H9 (cell line): ENCODE results near the gene LCE3B. TPM values are rescaled to one million over a fixed set of nuclear protein-coding genes. Genes with fewer than 3 reads are reported as not detected.

ENCODE experiments used
- DNase-seq: peaks from one replicate; pipeline ENCODE4 v3.0.0-alpha.2; 2017
- H2AFZ ChIP-seq: one replicate; pipeline ENCODE4 v1.6.1; 2013; ENCODE audit warnings: mild to moderate bottlenecking, low read length, control low read depth, moderate library complexity
- H2AK5ac ChIP-seq: 2 replicates; pipeline ENCODE4 v1.6.1; 2013; ENCODE audit warnings: low read length, control low read depth, mixed read lengths; ENCODE audit not compliant: insufficient read length
- H2BK120ac ChIP-seq: one replicate; pipeline ENCODE4 v1.6.1; 2013; ENCODE audit warnings: low read depth, mild to moderate bottlenecking, low read length, control low read depth, inconsistent platforms; ENCODE audit not compliant: poor library complexity, severe bottlenecking
- H2BK12ac ChIP-seq: 2 replicates; pipeline ENCODE4 v1.6.1; 2013; ENCODE audit warnings: low read length, control low read depth, mixed read lengths, low read depth; ENCODE audit not compliant: insufficient read length
- H2BK15ac ChIP-seq: 2 replicates; pipeline ENCODE4 v1.6.1; 2013; ENCODE audit warnings: low read depth, low read length, control low read depth
- H2BK20ac ChIP-seq: one replicate; pipeline ENCODE4 v1.6.1; 2013; ENCODE audit warnings: low read depth, mild to moderate bottlenecking, low read length, control low read depth, inconsistent platforms; ENCODE audit not compliant: poor library complexity, severe bottlenecking
- H2BK5ac ChIP-seq: 2 replicates; pipeline ENCODE4 v1.6.1; 2013; ENCODE audit warnings: low read length, control low read depth, mixed read lengths; ENCODE audit not compliant: insufficient read length
- H3K14ac ChIP-seq: 2 replicates; pipeline ENCODE4 v1.6.1; 2013; ENCODE audit warnings: low read length, control low read depth; ENCODE audit not compliant: insufficient read depth
- H3K18ac ChIP-seq: 2 replicates; pipeline ENCODE4 v1.6.1; 2013; ENCODE audit warnings: low read depth, mild to moderate bottlenecking, mixed read lengths, low read length, control low read depth; ENCODE audit not compliant: insufficient read length
- H3K23ac ChIP-seq: 2 replicates; pipeline ENCODE4 v1.6.1; 2013; ENCODE audit warnings: low read length, control low read depth, mixed read lengths, low read depth; ENCODE audit not compliant: insufficient read length
- H3K23me2 ChIP-seq: 2 replicates; pipeline ENCODE4 v1.6.1; 2013; ENCODE audit warnings: low read depth, mild to moderate bottlenecking, mixed read lengths, low read length, control low read depth; ENCODE audit not compliant: insufficient read length, poor library complexity, severe bottlenecking
- H3K27ac ChIP-seq: 2 replicates; pipeline ENCODE4 v1.5.1; 2013; ENCODE audit warnings: low read length, control low read depth, mixed read lengths, low read depth; ENCODE audit not compliant: insufficient read length
- H3K27me3 ChIP-seq: 2 replicates; pipeline ENCODE4 v1.6.1; 2013; ENCODE audit warnings: low read length, control low read depth, inconsistent platforms; ENCODE audit not compliant: insufficient read depth
- H3K4ac ChIP-seq: 2 replicates; pipeline ENCODE4 v1.6.1; 2013; ENCODE audit warnings: low read depth, mild to moderate bottlenecking, control low read depth, inconsistent platforms, low read length, moderate library complexity
- H3K4me1 ChIP-seq: 2 replicates; pipeline ENCODE4 v1.6.1; 2013; ENCODE audit warnings: low read length, control low read depth, inconsistent platforms; ENCODE audit not compliant: insufficient read depth
- H3K4me2 ChIP-seq: 2 replicates; pipeline ENCODE4 v1.6.1; 2013; ENCODE audit warnings: low read length, control low read depth, mixed read lengths; ENCODE audit not compliant: insufficient read length, insufficient read depth
- H3K56ac ChIP-seq: 2 replicates; pipeline ENCODE4 v1.6.1; 2013; ENCODE audit warnings: low read depth, mild to moderate bottlenecking, mixed read lengths, low read length, control low read depth; ENCODE audit not compliant: insufficient read length
- H3K79me1 ChIP-seq: 2 replicates; pipeline ENCODE4 v1.6.1; 2013; ENCODE audit warnings: low read depth, mild to moderate bottlenecking, moderate library complexity, low read length, control low read depth, inconsistent platforms; ENCODE audit not compliant: insufficient read depth, poor library complexity, severe bottlenecking
- H3K79me2 ChIP-seq: 2 replicates; pipeline ENCODE4 v1.6.1; 2013; ENCODE audit warnings: low read length, control low read depth, inconsistent platforms; ENCODE audit not compliant: insufficient read depth
- H3K9ac ChIP-seq: 2 replicates; pipeline ENCODE4 v1.6.1; 2013; ENCODE audit warnings: low read length, control low read depth, mixed read lengths; ENCODE audit not compliant: insufficient read length; ENCODE audit errors: extremely low read depth
- H3K9me3 ChIP-seq: one replicate; pipeline ENCODE4 v1.6.1; 2013; ENCODE audit warnings: low read depth, low read length, inconsistent platforms; ENCODE audit not compliant: control insufficient read depth
- H3T11ph ChIP-seq: one replicate; pipeline ENCODE4 v1.6.1; 2013; ENCODE audit warnings: mild to moderate bottlenecking, low read length, control low read depth, inconsistent platforms
- H4K20me1 ChIP-seq: one replicate; pipeline ENCODE4 v1.6.1; 2013; ENCODE audit not compliant: control insufficient read depth, insufficient read length, insufficient read depth
- H4K5ac ChIP-seq: 2 replicates; pipeline ENCODE4 v1.6.1; 2013; ENCODE audit warnings: low read depth, mild to moderate bottlenecking, mixed read lengths, low read length, control low read depth; ENCODE audit not compliant: insufficient read length
- H4K8ac ChIP-seq: replicated peaks from 2 replicates; pipeline ENCODE4 v1.6.1; 2013; ENCODE audit warnings: low read length, control low read depth, mixed read lengths, low read depth; ENCODE audit not compliant: insufficient read length
- H4K91ac ChIP-seq: 2 replicates; pipeline ENCODE4 v1.6.1; 2013; ENCODE audit warnings: low read depth, mild to moderate bottlenecking, moderate library complexity, mixed read lengths, low read length, control low read depth; ENCODE audit not compliant: insufficient read length
- H3K27ac Mint-ChIP-seq, 3 experiments: 2 replicates in 2 of 3; 3 replicates in 1 of 3; pipeline ENCODE4 v1.8.0; 2020 to 2021; ENCODE audit warnings: mixed read lengths in 3 of 3, mild to moderate bottlenecking in 1 of 3, moderate library complexity in 1 of 3
- H3K27me3 Mint-ChIP-seq: 2 replicates; pipeline ENCODE4 v1.8.0; 2021; ENCODE audit warnings: low read depth, mild to moderate bottlenecking, moderate library complexity, mixed read lengths
- H3K36me3 Mint-ChIP-seq, 3 experiments: 2 replicates in 2 of 3; 3 replicates in 1 of 3; pipeline ENCODE4 v1.8.0; 2020 to 2021; ENCODE audit warnings: low read depth in 3 of 3, mixed read lengths in 3 of 3; ENCODE audit not compliant: insufficient read depth in 1 of 3
- H3K4me1 Mint-ChIP-seq, 2 experiments: 2 replicates each; pipeline ENCODE4 v1.8.0; 2020; ENCODE audit warnings: mixed read lengths in 2 of 2
- H3K4me3 Mint-ChIP-seq, 2 experiments: 2 replicates in 1 of 2; 3 replicates in 1 of 2; pipeline ENCODE4 v1.8.0; 2020 to 2021; ENCODE audit warnings: mild to moderate bottlenecking in 2 of 2, mixed read lengths in 2 of 2, moderate library complexity in 1 of 2
- H3K9me3 Mint-ChIP-seq, 2 experiments: 2 replicates in 1 of 2; 3 replicates in 1 of 2; pipeline ENCODE4 v1.8.0; 2020; ENCODE audit warnings: mild to moderate bottlenecking in 2 of 2, mixed read lengths in 2 of 2, moderate library complexity in 1 of 2
- WGBS: extraction: QIAGEN DNeasy Blood & Tissue Kit; methylation state at CpG from one replicate; pipeline ENCODE4 v1.1.7; 2013; ENCODE audit warnings: missing lambda C conversion rate, low lambda C conversion rate, mixed read lengths; ENCODE audit not compliant: insufficient read length; ENCODE audit errors: extremely low coverage; 5-methylcytosine and 5-hydroxymethylcytosine counted together
- total RNA-seq: library from RNA; stranded (reverse); gene quantifications from 2 replicates; pipeline ENCODE4 v1.2.1, GENCODE V29; 2021
- TF ChIP-seq, protein P1 (sequence below): fragments of 200-600 bp; sonication (generic); conservative IDR thresholded peaks from 3 replicates; pipeline ENCODE4 v1.8.0; 2021; ENCODE audit warnings: antibody characterized with exemption, mild to moderate bottlenecking

The LCE3B gene
- total RNA-seq, 1 experiment from 2014 or later: not detected

DNA sequence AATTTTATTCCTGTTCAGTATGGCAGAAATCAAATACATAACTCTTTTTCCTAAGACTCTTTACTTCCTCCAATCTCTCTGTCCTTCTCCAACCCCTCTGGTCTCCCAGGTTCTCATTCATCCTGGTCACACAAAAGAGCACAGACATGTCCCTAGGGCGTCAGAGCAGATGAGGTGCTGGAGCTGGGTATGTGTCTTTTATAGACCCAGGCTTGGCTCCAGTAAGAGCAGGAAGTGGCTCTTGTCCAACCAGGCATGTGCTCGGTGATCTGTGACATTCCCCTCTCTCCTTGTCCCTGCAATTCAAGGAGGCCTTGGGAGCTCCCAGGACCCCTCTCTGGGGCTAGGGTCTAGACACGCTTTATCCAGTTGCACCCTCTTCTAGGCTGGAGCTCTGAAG is 31.5 kb downstream of the LCE3B start:
- H4K20me1 ChIP-seq: no peaks in the 10 kb centered on the region
- H2BK15ac ChIP-seq: no peak overlapping the region
- H3K4ac ChIP-seq: no peak overlapping the region
- no peak overlapping the region for H3K14ac ChIP-seq
- no peak overlapping the region for H4K5ac ChIP-seq
- Mint-ChIP-seq H3K27ac (no peak overlapping the region), H3K9me3 (peaks cover 92 to 94% of the 10 kb centered on the region in 2 experiments), H3K4me1 (no peaks in the 10 kb centered on the region), H3K36me3 (peaks cover 0 to 26% (median 13%) of the 10 kb centered on the region in 3 experiments; a peak in 5 of 7 replicates), H3K4me3 (no peak overlapping the region), H3K27me3 (no peaks in the 10 kb centered on the region; the same call in 1 of the 2 replicates)
- no peak overlapping the region for H4K8ac ChIP-seq
- WGBS: no CpG with 5 or more reads among the region's 3 CpGs
- H3K27me3 ChIP-seq: no peaks in the 10 kb centered on the region
- H3K79me2 ChIP-seq: no peaks in the 10 kb centered on the region
- H3K27ac ChIP-seq: no peak overlapping the region
- H3K23ac ChIP-seq: no peak overlapping the region
- TF ChIP-seq, protein P1, sequence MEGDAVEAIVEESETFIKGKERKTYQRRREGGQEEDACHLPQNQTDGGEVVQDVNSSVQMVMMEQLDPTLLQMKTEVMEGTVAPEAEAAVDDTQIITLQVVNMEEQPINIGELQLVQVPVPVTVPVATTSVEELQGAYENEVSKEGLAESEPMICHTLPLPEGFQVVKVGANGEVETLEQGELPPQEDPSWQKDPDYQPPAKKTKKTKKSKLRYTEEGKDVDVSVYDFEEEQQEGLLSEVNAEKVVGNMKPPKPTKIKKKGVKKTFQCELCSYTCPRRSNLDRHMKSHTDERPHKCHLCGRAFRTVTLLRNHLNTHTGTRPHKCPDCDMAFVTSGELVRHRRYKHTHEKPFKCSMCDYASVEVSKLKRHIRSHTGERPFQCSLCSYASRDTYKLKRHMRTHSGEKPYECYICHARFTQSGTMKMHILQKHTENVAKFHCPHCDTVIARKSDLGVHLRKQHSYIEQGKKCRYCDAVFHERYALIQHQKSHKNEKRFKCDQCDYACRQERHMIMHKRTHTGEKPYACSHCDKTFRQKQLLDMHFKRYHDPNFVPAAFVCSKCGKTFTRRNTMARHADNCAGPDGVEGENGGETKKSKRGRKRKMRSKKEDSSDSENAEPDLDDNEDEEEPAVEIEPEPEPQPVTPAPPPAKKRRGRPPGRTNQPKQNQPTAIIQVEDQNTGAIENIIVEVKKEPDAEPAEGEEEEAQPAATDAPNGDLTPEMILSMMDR: no peak
- H2AK5ac ChIP-seq: no peak overlapping the region
- peaks cover 90% of the 10 kb centered on the region for H3K9me3 ChIP-seq
- H3K56ac ChIP-seq: no peak overlapping the region
- no peaks in the 10 kb centered on the region for H3K79me1 ChIP-seq
- no peak overlapping the region for H2BK120ac ChIP-seq
- no peak overlapping the region for H2BK5ac ChIP-seq
- H2AFZ ChIP-seq: no peak overlapping the region
- H3K9ac ChIP-seq: no peak overlapping the region
- no peak overlapping the region for H2BK12ac ChIP-seq
- no peak overlapping the region for H3K4me2 ChIP-seq
- no peak for DNase-seq
- no peak overlapping the region for H4K91ac ChIP-seq
- H3K4me1 ChIP-seq: no peaks in the 10 kb centered on the region
- no peak overlapping the region for H3T11ph ChIP-seq
- no peaks in the 10 kb centered on the region for H3K23me2 ChIP-seq
- no peak overlapping the region for H2BK20ac ChIP-seq
- H3K18ac ChIP-seq: no peak overlapping the region
